Loucy (cell line): ENCODE results near the gene KIF21A.

ENCODE experiments used
- CTCF ChIP-seq: fragments of 200-600 bp; sonication (generic); conservative IDR thresholded peaks from 2 replicates; pipeline ENCODE4 v1.5.1; 2014; ENCODE audit warnings: mild to moderate bottlenecking, antibody characterized with exemption, low read length
- EZH2phosphoT487 ChIP-seq: fragments of 200-600 bp; IDR thresholded peaks from 2 replicates; pipeline ENCODE4 v1.6.1; 2018; ENCODE audit warnings: antibody characterized with exemption, mild to moderate bottlenecking, moderate library complexity, borderline replicate concordance

GRCh38 chr12:39464976-39465695, 22.2 kb upstream of the KIF21A start:
- TF ChIP-seq CTCF (no peak), EZH2phosphoT487 (no peak)
